HepG2 (cell line): ENCODE results near the gene POLR2H. TPM values are rescaled to one million over a fixed set of nuclear protein-coding genes. Genes with fewer than 3 reads are reported as not detected.

Experiments used
- ATRX ChIP-seq: sonication (generic); formaldehyde crosslinking; IDR thresholded peaks from 2 replicates; pipeline ENCODE4 v1.4.0; 2020; ENCODE audit warnings: missing genetic modification reagents, borderline replicate concordance
- BCL3 ChIP-seq: sonication (generic); formaldehyde crosslinking; IDR thresholded peaks from 2 replicates; pipeline ENCODE4 v1.5.1; 2020; ENCODE audit warnings: mild to moderate bottlenecking, missing genetic modification reagents, moderate library complexity
- FOXP1 ChIP-seq, 2 experiments: fragments of 450-650 bp in 1 of 2; IDR thresholded peaks; 2 replicates each; pipeline ENCODE4 v1.6.1; 2017 to 2018; ENCODE audit warnings: antibody characterized with exemption in 1 of 2
- GATAD2A ChIP-seq: IDR thresholded peaks from 2 replicates; pipeline ENCODE4 v1.6.1; 2016
- HMG20A ChIP-seq: IDR thresholded peaks from 2 replicates; pipeline ENCODE4 v1.6.1; 2016; ENCODE audit warnings: borderline replicate concordance
- NCOA1 ChIP-seq: sonication (generic); formaldehyde crosslinking; IDR thresholded peaks from 2 replicates; pipeline ENCODE4 v1.9.0; 2021; ENCODE audit warnings: missing genetic modification reagents
- NR2C2 ChIP-seq: sonication (generic); formaldehyde crosslinking; IDR thresholded peaks from 2 replicates; pipeline ENCODE4 v1.4.0; 2020; ENCODE audit warnings: missing genetic modification reagents, mild to moderate bottlenecking, moderate library complexity, borderline replicate concordance
- SAP130 ChIP-seq: IDR thresholded peaks from 2 replicates; pipeline ENCODE4 v1.6.1; 2016; ENCODE audit warnings: low read depth
- SIX1 ChIP-seq: sonication (generic); formaldehyde crosslinking; IDR thresholded peaks from 2 replicates; pipeline ENCODE4 v1.4.0; 2020; ENCODE audit warnings: missing genetic modification reagents, borderline replicate concordance
- TARDBP ChIP-seq: sonication (generic); formaldehyde crosslinking; IDR thresholded peaks from 2 replicates; pipeline ENCODE4 v1.8.0; 2022; ENCODE audit warnings: mild to moderate bottlenecking, missing genetic modification reagents
- THAP11 ChIP-seq: IDR thresholded peaks from 2 replicates; pipeline ENCODE4 v1.6.1; 2016; ENCODE audit warnings: missing biosample characterization, missing genetic modification reagents
- UBTF ChIP-seq: sonication (generic); formaldehyde crosslinking; IDR thresholded peaks from 2 replicates; pipeline ENCODE4 v1.4.0; 2020; ENCODE audit warnings: mild to moderate bottlenecking, missing genetic modification reagents
- XRCC5 ChIP-seq: fragments of 200-400 bp; formaldehyde crosslinking; optimal IDR thresholded peaks from 2 replicates; pipeline ENCODE3; 2017; ENCODE audit warnings: mild to moderate bottlenecking, low read length
- ZBTB7B ChIP-seq: sonication (generic); formaldehyde crosslinking; IDR thresholded peaks from 2 replicates; pipeline ENCODE4 v1.4.0; 2020; ENCODE audit warnings: missing genetic modification reagents
- ZNF263 ChIP-seq: sonication (generic); formaldehyde crosslinking; IDR thresholded peaks from 2 replicates; pipeline ENCODE4 v1.4.0; 2020; ENCODE audit warnings: missing genetic modification reagents
- ZNF333 ChIP-seq: sonication (generic); formaldehyde crosslinking; IDR thresholded peaks from 2 replicates; pipeline ENCODE4 v1.4.0; 2020; ENCODE audit warnings: mild to moderate bottlenecking, missing genetic modification reagents, borderline replicate concordance
- ZNF354B ChIP-seq: sonication (generic); formaldehyde crosslinking; IDR thresholded peaks from 2 replicates; pipeline ENCODE4 v1.8.0; 2022; ENCODE audit warnings: mild to moderate bottlenecking, missing genetic modification reagents
- ZNF382 ChIP-seq: sonication (generic); formaldehyde crosslinking; IDR thresholded peaks from 2 replicates; pipeline ENCODE4 v1.5.0; 2020; ENCODE audit warnings: missing genetic modification reagents, mild to moderate bottlenecking, borderline replicate concordance
- ZNF550 ChIP-seq: sonication (generic); formaldehyde crosslinking; IDR thresholded peaks from 2 replicates; pipeline ENCODE4 v1.4.0; 2020; ENCODE audit warnings: mild to moderate bottlenecking, missing genetic modification reagents, borderline replicate concordance
- ZNF556 ChIP-seq: sonication (generic); formaldehyde crosslinking; IDR thresholded peaks from 2 replicates; pipeline ENCODE4 v1.4.0; 2020; ENCODE audit warnings: mild to moderate bottlenecking, missing genetic modification reagents, borderline replicate concordance
- ZNF597 ChIP-seq: sonication (generic); formaldehyde crosslinking; IDR thresholded peaks from 2 replicates; pipeline ENCODE4 v1.5.0; 2020; ENCODE audit warnings: missing genetic modification reagents
- ZNF687 ChIP-seq: sonication (generic); formaldehyde crosslinking; IDR thresholded peaks from 2 replicates; pipeline ENCODE4 v1.5.1; 2020; ENCODE audit warnings: mild to moderate bottlenecking, missing genetic modification reagents, moderate library complexity
- polyA plus RNA-seq, 8 experiments: library from polyadenylated mRNA; depleted of rRNA in 3 of 8; stranded (reverse) in 7 of 8; unstranded in 1 of 8; fragments of >200 nt; fragmentation: Illumina TruSeq in 4 of 8; extraction: Trizol in 4 of 8; gene quantifications; 2 replicates each; pipeline versions ENCODE4 v1.2.1 to v1.2.3, GENCODE V29; 2011 to 2016; ENCODE audit warnings: low read depth in 4 of 8, missing spikeins in 1 of 8, mixed read lengths in 1 of 8; ENCODE audit not compliant: insufficient read depth in 1 of 8
- total RNA-seq, 5 experiments: library from RNA; depleted of rRNA; stranded (reverse); fragments of >200 nt; fragmentation: Illumina TruSeq; extraction: Trizol; gene quantifications; 2 replicates each; pipeline ENCODE4 v1.2.3, GENCODE V29; 2016; ENCODE audit warnings: low read depth in 1 of 5

The POLR2H gene
- total and polyA plus RNA-seq, 2 of the 13 experiments (the other 11 are each of a cell fraction or from before 2014, with no cell fraction given): 118 to 194 TPM

GRCh38 chr3:184379358-184380184 lies 18.1 kb downstream of the POLR2H start, which contains the start of gene CHRD (continued):
- TF ChIP-seq ZNF597 (CRISPR knock-in tag) (no peak), ZBTB7B (no peak), XRCC5 (peak; percentile 14), GATAD2A (CRISPR knock-in tag) (no peak), BCL3 (no peak; the same call in 1 of the 2 replicates), TARDBP (CRISPR knock-in tag) (no peak), ZNF556 (CRISPR knock-in tag) (no peak), NR2C2 (CRISPR knock-in tag) (no peak), SAP130 (CRISPR knock-in tag) (peak; percentile 51; the same call in 1 of the 2 replicates), ZNF354B (no peak), ZNF550 (no peak), ZNF687 (CRISPR knock-in tag) (peak; percentile 50), SIX1 (CRISPR knock-in tag) (no peak), UBTF (CRISPR knock-in tag) (no peak; the same call in 1 of the 2 replicates), HMG20A (CRISPR knock-in tag) (no peak), ZNF382 (CRISPR knock-in tag) (no peak), FOXP1 (IDR thresholded peaks at IDR 0.05) (no peak), FOXP1 (CRISPR knock-in tag; IDR thresholded peaks at IDR 0.05) (no peak), THAP11 (CRISPR knock-in tag) (no peak), ATRX (CRISPR knock-in tag) (no peak), NCOA1 (no peak), ZNF263 (peak; percentile 1), ZNF333 (0 out of 2 replicates have a peak, but pooled peaks have one; percentile 18)
